ENCODE data around the gene TRIM25. TPM values are rescaled to one million over a fixed set of nuclear protein-coding genes. Genes with fewer than 3 reads are reported as not detected.

Gene TRIM25
- total and polyA plus RNA-seq, 3 donors from 2014 or later = 38.9 to 76.3 (median 66.4) TPM

- Histone ChIP-seq H3K4me1 (no peaks in the 10 kb centered on the region), H3K9me3 (no peaks in the 10 kb centered on the region), H3K27me3 (no peaks in the 10 kb centered on the region), H3K27ac (no peak overlapping the region), H3K36me3 (ENCODE audit: low read depth, missing control alignments) (no peaks in the 10 kb centered on the region), H3K4me3 (no peak overlapping the region)
- intact Hi-C loops (cut with DNase I; ENCODE audit: low total_unique reads) = no loop called here
- 67 to 81% methylated on average over 1 of the region's 1 CpG for WGBS, 2 donors
- DNase-seq = no peak
- TF ChIP-seq CTCF (IDR thresholded peaks at IDR 0.05) = no peak
- TF ChIP-seq POLR2A (IDR thresholded peaks at IDR 0.05) = no peak
Observed at GRCh38 chr17:56919717-56920116, 5.9 kb upstream of the TRIM25 start.

GRCh38 chr17:56918916-56919315 is 5.1 kb upstream of the TRIM25 start:
- Histone ChIP-seq H3K36me3 (ENCODE audit: low read depth, missing control alignments) (no peaks in the 10 kb centered on the region), H3K27ac (no peak overlapping the region), H3K4me3 (no peak overlapping the region), H3K9me3 (no peaks in the 10 kb centered on the region), H3K4me1 (no peaks in the 10 kb centered on the region), H3K27me3 (no peaks in the 10 kb centered on the region)
- no peak for DNase-seq
- WGBS, 2 donors = 90% methylated on average over 3 of the region's 3 CpGs
- no peak for TF ChIP-seq POLR2A (IDR thresholded peaks at IDR 0.05)
- no peak for TF ChIP-seq CTCF (IDR thresholded peaks at IDR 0.05)
- intact Hi-C loops (cut with DNase I; ENCODE audit: low total_unique reads) = no loop called here

- Histone ChIP-seq H3K4me3 (no peak overlapping the region), H3K36me3 (ENCODE audit: low read depth, missing control alignments) (no peaks in the 10 kb centered on the region), H3K4me1 (no peaks in the 10 kb centered on the region), H3K9me3 (no peaks in the 10 kb centered on the region), H3K27ac (no peak overlapping the region), H3K27me3 (no peaks in the 10 kb centered on the region)
- TF ChIP-seq CTCF (IDR thresholded peaks at IDR 0.05) = no peak
- TF ChIP-seq POLR2A (IDR thresholded peaks at IDR 0.05) = no peak
- WGBS, 2 donors = 83 to 87% methylated on average over 4 of the region's 4 CpGs
- intact Hi-C loops (cut with DNase I; ENCODE audit: low total_unique reads) = no loop called here
- DNase-seq = no peak
Observed at GRCh38 chr17:56917559-56918296, 3.9 kb upstream of the TRIM25 start.

- H3K4me1 ChIP-seq = peaks cover 9% of the 10 kb centered on the region
- no peaks in the 10 kb centered on the region for H3K36me3 ChIP-seq (ENCODE audit: low read depth, missing control alignments)
- intact Hi-C loops (cut with DNase I; ENCODE audit: low total_unique reads) = no loop called here
Observed at GRCh38 chr17:56914581-56915273, 878 bp upstream of the TRIM25 start.

More at GRCh38 chr17:56914581-56915273, 878 bp upstream of the TRIM25 start:
- Histone ChIP-seq H3K27me3 (no peaks in the 10 kb centered on the region), H3K9me3 (no peaks in the 10 kb centered on the region), H3K4me3 (peak overlapping the region; percentile 74 to 95), H3K27ac (peak overlapping the region; percentile 73 to 85)
- 3 to 5% methylated on average over 14 of the region's 14 CpGs for WGBS, 2 donors
- DNase-seq = peak; percentile 30
- TF ChIP-seq POLR2A (IDR thresholded peaks at IDR 0.05) = no peak
- no peak for TF ChIP-seq CTCF (IDR thresholded peaks at IDR 0.05)
